Activated CD8-positive, alpha-beta memory T cell treated with anti-CD3 and anti-CD28 coated beads for 24 hours (primary cell): ENCODE data around the gene NSDHL.

Experiments used
- DNase-seq: peaks from one replicate; pipeline ENCODE4 v3.0.0-alpha.2; 2020

NSDHL gene

DNA sequence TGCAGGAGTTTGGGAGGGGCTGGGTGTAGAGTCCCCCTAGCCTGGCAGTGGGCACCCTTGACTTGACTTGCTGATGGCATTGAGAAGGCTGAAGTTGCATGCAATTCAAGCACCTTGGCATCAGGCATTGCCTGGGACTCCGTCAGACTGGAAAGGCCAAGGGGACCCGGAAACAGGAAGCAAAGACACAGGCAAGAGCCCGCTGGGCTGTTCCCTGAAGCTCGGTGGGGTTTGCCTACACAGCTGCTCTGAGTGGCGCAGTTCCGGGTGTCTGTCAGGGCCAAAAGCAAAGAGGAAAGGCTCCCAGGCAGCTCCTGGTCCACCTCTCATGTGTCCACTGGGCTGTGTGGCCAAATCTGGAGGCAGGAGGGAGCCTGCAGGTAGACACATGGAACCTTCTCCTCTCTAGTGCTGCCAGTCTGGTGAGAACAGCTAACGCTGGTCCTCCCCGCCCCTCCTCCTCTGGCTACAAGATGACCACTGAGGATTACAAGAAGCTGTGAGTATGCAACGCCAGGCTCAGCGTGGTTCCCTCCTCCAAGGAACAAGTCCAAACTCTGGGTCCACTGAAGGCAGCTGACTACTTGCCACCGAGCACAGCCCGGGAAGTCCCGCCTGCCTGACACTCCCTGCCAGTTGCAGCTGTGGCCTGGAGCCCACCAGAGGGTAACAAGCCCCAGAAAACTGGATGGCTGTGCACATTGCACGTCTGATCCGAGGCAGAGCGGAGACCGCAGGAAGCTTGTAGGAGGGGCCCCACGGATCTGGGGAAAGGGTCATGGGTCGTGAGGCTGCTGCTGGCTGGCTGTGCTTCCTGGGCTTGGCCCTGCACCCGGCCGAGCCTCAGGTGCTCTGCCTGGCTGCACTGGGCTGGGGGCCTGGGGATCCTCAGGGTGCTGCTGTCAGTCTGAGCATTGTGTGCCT, 87.1 kb downstream of the NSDHL start:
- DNase-seq = no peak

GRCh38 chrX:152918707-152919106, 87.8 kb downstream of the NSDHL start:
- no peak for DNase-seq
